Measurements from ENCODE around the gene C14orf119. TPM values are rescaled to one million over a fixed set of nuclear protein-coding genes. Genes with fewer than 3 reads are reported as not detected.

C14orf119 gene
- total RNA-seq, 1 donor from 2014 or later = 40.3 TPM

- DNase-seq = no peak
- Mint-ChIP-seq H3K4me1 (ENCODE audit: low read depth, unreplicated experiment) (peaks cover 12% of the 10 kb centered on the region), H3K27me3 (ENCODE audit: unreplicated experiment) (peaks cover 3% of the 10 kb centered on the region), H3K27ac (ENCODE audit: unreplicated experiment) (no peak within 1 kb of the TSS), H3K36me3 (ENCODE audit: unreplicated experiment) (peaks cover 4% of the 10 kb centered on the region), H3K9me3 (ENCODE audit: unreplicated experiment) (peaks cover 7% of the 10 kb centered on the region), H3K4me3 (ENCODE audit: unreplicated experiment) (no peak within 1 kb of the TSS)
- TF ChIP-seq CTCF (IDR thresholded peaks at IDR 0.05; ENCODE audit: partially characterized antibody, unreplicated experiment) = no peak
Observed at GRCh38 chr14:23118506-23119362, 23.4 kb downstream of the C14orf119 start, which contains the start of gene CEBPE. TSS of gene CEBPE (minus strand) at chr14:23119255. CDS start at chr14:23119091, 164 bp downstream.

GRCh38 chr14:23119363-23120327 lies 24.3 kb downstream of the C14orf119 start:
- Mint-ChIP-seq H3K36me3 (ENCODE audit: unreplicated experiment) (peaks cover 4% of the 10 kb centered on the region), H3K27me3 (ENCODE audit: unreplicated experiment) (peaks cover 1% of the 10 kb centered on the region), H3K27ac (ENCODE audit: unreplicated experiment) (peak overlapping the region; percentile 69), H3K4me1 (ENCODE audit: low read depth, unreplicated experiment) (peaks cover 9% of the 10 kb centered on the region), H3K4me3 (ENCODE audit: unreplicated experiment) (no peak overlapping the region), H3K9me3 (ENCODE audit: unreplicated experiment) (peaks cover 7% of the 10 kb centered on the region)
- DNase-seq = no peak
- no peak for TF ChIP-seq CTCF (IDR thresholded peaks at IDR 0.05; ENCODE audit: partially characterized antibody, unreplicated experiment)

- Mint-ChIP-seq H3K27ac (ENCODE audit: unreplicated experiment) (peak overlapping the region; percentile 69), H3K4me1 (ENCODE audit: low read depth, unreplicated experiment) (peaks cover 9% of the 10 kb centered on the region)
Observed at GRCh38 chr14:23120541-23121251, 25.4 kb downstream of the C14orf119 start.

GRCh38 chr14:23121361-23121771 lies 26.1 kb downstream of the C14orf119 start:
- Mint-ChIP-seq H3K36me3 (ENCODE audit: unreplicated experiment) (peaks cover 4% of the 10 kb centered on the region), H3K27ac (ENCODE audit: unreplicated experiment) (peak overlapping the region; percentile 69), H3K9me3 (ENCODE audit: unreplicated experiment) (peaks cover 9% of the 10 kb centered on the region), H3K4me3 (ENCODE audit: unreplicated experiment) (no peak overlapping the region), H3K27me3 (ENCODE audit: unreplicated experiment) (peaks cover 4% of the 10 kb centered on the region), H3K4me1 (ENCODE audit: low read depth, unreplicated experiment) (peaks cover 9% of the 10 kb centered on the region)
- no peak for DNase-seq
- TF ChIP-seq CTCF (IDR thresholded peaks at IDR 0.05; ENCODE audit: partially characterized antibody, unreplicated experiment) = no peak

More at GRCh38 chr14:23120541-23121251, 25.4 kb downstream of the C14orf119 start:
- Mint-ChIP-seq H3K9me3 (ENCODE audit: unreplicated experiment) (peaks cover 7% of the 10 kb centered on the region), H3K4me3 (ENCODE audit: unreplicated experiment) (peak overlapping the region; percentile 65), H3K36me3 (ENCODE audit: unreplicated experiment) (peaks cover 4% of the 10 kb centered on the region), H3K27me3 (ENCODE audit: unreplicated experiment) (peaks cover 1% of the 10 kb centered on the region)
- peak; percentile 99 for TF ChIP-seq CTCF (IDR thresholded peaks at IDR 0.05; ENCODE audit: partially characterized antibody, unreplicated experiment)
- DNase-seq = peak; percentile 90
